ENCODE data around the gene ETS1. TPM values are rescaled to one million over a fixed set of nuclear protein-coding genes. Genes with fewer than 3 reads are reported as not detected.
A peak's percentile ranks its signal among the peaks of the same experiment; 100 is the strongest.

ETS1 gene, protein sequence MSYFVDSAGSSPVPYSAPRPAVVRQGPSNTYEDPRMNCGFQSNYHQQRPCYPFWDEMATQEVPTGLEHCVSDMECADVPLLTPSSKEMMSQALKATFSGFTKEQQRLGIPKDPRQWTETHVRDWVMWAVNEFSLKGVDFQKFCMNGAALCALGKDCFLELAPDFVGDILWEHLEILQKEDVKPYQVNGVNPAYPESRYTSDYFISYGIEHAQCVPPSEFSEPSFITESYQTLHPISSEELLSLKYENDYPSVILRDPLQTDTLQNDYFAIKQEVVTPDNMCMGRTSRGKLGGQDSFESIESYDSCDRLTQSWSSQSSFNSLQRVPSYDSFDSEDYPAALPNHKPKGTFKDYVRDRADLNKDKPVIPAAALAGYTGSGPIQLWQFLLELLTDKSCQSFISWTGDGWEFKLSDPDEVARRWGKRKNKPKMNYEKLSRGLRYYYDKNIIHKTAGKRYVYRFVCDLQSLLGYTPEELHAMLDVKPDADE
- 10 to 100 TPM; 52.7 to 68.5 TPM for total RNA-seq
- long read RNA-seq, full-length matches to known transcripts, result 2 of 8 reads
- long read RNA-seq, partial matches to known transcripts, result 0 of 8 reads
- long read RNA-seq, other reads (novel, unspliced or antisense), result 6 of 8 reads

GRCh38 chr11:128587415-128587814 lies at the start of gene ETS1:
ETS1 (minus strand) TSS chr11:128587558; CDS start chr11:128573130, 14,428 bp downstream.
- DNase-seq (no peak), ATAC-seq (peak; percentile 15 to 40)
- intact Hi-C loops (cut with DNase I), result no loop called here

DNA sequence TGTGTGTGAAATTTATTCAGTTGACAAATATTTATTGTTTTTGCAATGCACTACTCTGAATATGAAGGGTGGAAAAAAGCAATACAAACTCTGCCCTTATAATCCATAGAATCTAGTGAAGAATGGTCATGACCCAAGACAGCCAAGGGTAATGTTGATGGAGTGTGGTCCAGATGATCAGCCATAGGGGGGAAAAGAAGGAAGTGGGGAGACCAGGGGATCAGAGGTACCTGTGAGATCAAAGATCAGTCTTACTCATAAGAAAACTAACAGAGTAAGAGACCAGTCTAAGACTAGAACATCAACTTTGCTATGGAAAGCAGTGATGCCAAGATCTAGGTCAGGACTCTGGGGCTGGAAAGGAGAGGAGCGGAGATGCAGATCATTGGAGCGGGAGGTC lies 47.0 kb upstream of the ETS1 start:
- no peak for DNase-seq
- intact Hi-C loops (cut with DNase I), result loop anchor here (5.0 kb wide), 4 partner anchors 198 to 477 kb away; no protein-coding TSS in a partner anchor
- ATAC-seq, result no peak

- ATAC-seq (no peak), DNase-seq (no peak)
- intact Hi-C loops (cut with DNase I), result loop anchor here (5.0 kb wide), 4 partner anchors 199 to 476 kb away; no protein-coding TSS in a partner anchor
These were observed 46.1 kb upstream of the ETS1 start for GRCh38 chr11:128633384-128633965.

DNA sequence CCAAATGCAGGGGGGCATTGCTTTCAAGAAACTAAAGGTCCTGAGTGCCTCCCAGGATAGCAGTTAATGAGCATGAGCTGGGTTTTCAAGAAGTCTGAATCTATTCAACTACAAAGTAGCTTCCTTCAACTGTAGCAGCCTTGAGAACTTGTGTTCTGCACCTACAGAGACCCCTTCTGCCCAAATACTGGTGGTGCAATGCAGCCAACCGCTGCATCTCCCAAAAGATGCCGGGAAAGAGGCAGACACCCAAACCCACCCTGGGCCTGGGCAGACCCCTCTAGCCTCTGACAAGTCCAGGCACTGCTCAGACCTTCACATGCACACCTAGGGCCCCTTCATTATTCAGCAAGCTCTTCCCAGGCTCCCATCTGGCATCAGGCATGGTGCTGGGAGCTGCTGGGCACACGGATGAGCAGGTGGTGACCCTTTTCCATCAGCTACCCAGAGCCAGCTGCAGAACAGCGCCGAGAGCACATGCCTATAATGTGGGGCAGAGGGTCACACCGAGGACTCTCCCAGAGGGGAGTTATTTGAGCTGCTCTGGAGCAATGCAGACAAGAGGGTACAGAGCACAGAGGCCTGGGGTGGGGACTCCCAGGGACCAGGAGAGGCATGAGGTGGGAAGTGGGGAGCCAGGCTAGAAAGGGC lies 44.9 kb upstream of the ETS1 start:
- peak; percentile 41 to 45 for ATAC-seq
- no peak for DNase-seq
- intact Hi-C loops (cut with DNase I), result loop anchor here (5.0 kb wide), 4 partner anchors 200 to 475 kb away; no protein-coding TSS in a partner anchor

GRCh38 chr11:128630367-128631230 lies 43.2 kb upstream of the ETS1 start:
- DNase-seq, result peak; percentile 90
- intact Hi-C loops (cut with DNase I), result loop anchor here (1.0 to 5.0 kb wide), 6 partner anchors 202 to 473 kb away; no protein-coding TSS in a partner anchor
- ATAC-seq, result peak; percentile 90 to 92

DNA sequence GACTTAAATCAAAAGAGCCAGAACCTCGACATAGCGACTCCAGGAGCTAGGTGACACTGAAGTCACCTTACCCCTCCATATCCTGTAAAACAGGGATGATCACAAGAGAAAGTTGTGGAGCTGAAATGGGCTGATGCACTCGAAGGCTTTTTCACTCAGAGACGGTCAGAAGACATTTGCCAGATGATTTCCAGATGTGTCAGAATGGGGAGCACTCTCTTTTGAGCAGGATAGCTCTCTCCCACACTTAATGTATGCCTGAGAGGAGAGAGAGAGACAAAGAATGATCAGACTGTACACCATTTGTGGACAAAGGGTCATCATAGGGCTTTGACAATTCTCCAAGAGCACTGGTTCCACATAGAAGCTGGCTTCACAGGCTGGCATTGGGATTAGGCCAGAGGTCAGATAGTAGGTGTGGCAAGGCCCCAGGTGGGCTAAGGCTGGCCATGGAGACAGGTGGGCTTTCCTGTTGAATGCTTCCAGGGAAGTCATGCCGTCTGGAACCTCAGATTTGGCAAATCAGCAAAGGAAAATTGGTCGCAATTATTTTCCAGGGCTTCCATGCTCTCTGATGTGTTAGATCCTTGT lies 42.3 kb upstream of the ETS1 start:
- intact Hi-C loops (cut with DNase I), result loop anchor here (1.0 to 10.0 kb wide), 8 partner anchors 75 to 472 kb away; no protein-coding TSS in a partner anchor
- ATAC-seq, result no peak
- DNase-seq, result no peak

- intact Hi-C loops (cut with DNase I), result loop anchor here (10.0 kb wide), 2 partner anchors 74 to 104 kb away; no protein-coding TSS in a partner anchor
- DNase-seq, result no peak
- ATAC-seq, result no peak
These were observed 41.3 kb upstream of the ETS1 start for GRCh38 chr11:128628686-128629085.

GRCh38 chr11:128628325-128628673 lies 40.9 kb upstream of the ETS1 start:
- intact Hi-C loops (cut with DNase I), result loop anchor here (10.0 kb wide), 2 partner anchors 73 to 103 kb away; no protein-coding TSS in a partner anchor
- no peak for DNase-seq
- no peak for ATAC-seq

GRCh38 chr11:128627666-128628324 lies 40.4 kb upstream of the ETS1 start:
- ATAC-seq, result no peak
- intact Hi-C loops (cut with DNase I), result loop anchor here (10.0 kb wide), 2 partner anchors 73 to 103 kb away; no protein-coding TSS in a partner anchor
- no peak for DNase-seq

GRCh38 chr11:128626913-128627665 lies 39.7 kb upstream of the ETS1 start:
- intact Hi-C loops (cut with DNase I), result loop anchor here (10.0 kb wide), 2 partner anchors 72 to 102 kb away; no protein-coding TSS in a partner anchor
- DNase-seq, result no peak
- ATAC-seq, result no peak

DNA sequence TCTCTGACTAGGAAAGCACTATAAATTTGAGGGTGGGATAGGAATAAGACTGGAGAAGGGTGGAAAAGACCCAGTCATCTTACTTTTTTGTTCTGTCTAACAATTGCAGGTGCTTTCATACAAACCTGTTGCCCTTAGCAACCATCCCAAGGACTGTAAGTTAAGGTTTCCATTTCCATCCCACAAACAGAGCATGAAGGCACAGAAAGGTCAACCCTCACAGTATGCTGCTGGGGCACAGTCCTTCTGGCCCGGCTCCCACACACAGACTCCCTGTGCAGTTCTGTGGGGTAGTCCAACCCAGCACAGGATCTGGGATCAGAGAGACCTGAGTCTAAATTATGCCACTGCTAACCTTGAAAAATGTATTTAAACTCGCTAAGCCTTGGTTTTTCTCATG lies 38.4 kb upstream of the ETS1 start:
- intact Hi-C loops (cut with DNase I), result loop anchor here (10.0 kb wide), 2 partner anchors 71 to 101 kb away; no protein-coding TSS in a partner anchor
- ATAC-seq (no peak), DNase-seq (no peak)

- no peak for DNase-seq
- intact Hi-C loops (cut with DNase I), result loop anchor here (10.0 kb wide), 2 partner anchors 71 to 101 kb away; no protein-coding TSS in a partner anchor
- no peak for ATAC-seq
These were observed 38.0 kb upstream of the ETS1 start for GRCh38 chr11:128625326-128625725.

DNA sequence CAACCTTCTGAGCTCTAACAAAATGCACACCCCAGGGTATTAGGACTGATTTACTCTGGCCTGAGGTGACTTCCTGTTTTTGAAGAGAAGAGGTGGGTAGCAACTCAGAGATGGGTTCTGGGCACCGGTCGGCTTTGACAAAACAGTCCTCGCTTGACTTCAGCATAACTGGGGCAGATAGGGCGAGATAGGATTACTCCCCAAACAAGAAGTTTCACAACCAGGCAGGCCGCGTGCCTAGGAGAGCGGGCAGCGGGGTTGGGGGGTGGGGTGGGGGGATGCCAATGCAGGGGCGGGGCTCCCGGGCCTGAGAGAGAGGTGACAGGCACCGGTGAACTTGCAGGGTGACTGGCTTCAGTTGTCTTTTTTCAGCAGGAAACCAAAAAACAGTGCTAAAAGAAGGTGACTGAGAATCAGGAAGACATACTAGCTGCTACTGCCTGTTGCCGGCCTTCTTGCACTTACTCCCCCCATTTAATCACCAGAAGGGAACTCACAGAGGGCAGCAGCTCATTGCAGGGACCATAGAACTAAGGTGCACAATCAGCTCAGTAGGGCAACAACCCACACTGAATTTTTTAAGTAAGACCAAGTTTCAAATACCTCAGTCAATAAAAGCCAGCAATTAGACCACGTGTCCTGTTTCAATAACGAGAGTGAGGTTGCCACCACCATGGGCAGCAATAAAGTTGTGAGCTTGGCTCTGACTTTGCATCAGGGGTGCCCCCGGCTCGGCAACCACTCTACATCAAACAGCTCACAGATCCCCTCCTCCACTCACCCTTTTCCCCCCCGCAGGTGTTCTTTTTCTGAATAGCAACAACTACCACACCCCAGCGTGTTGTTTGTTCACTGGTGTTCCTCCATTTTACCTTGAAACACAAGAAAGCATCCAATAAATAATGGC lies 37.2 kb upstream of the ETS1 start:
- peak in 1 of 2 donors; percentile 54 for ATAC-seq

DNA sequence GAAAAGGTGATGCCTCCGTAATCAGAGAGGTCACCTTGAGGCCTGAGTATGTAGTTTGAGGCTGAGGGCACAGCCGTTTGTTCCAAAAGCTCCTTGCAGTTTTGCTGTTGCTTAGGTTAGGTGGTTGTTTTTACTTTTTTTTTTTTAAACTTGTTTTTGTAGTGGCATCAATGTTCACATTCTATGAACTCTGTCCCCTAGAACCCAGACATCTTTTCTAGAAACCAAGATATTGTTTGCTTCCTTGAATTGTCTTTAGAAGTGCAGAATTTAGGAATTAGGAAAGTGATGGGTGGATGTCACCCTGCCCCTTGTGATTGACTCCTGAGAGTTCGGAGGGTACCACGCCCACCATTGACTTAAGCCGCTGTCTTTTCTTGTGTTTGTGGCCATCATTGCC lies 35.7 kb upstream of the ETS1 start:
- no peak for ATAC-seq
- no peak for DNase-seq
- intact Hi-C loops (cut with DNase I), result loop anchor here (10.0 kb wide), 2 partner anchors 68 to 98 kb away; no protein-coding TSS in a partner anchor

More for the DNA sequence above, 37.2 kb upstream of the ETS1 start:
- intact Hi-C loops (cut with DNase I), result loop anchor here (10.0 kb wide), 2 partner anchors 70 to 100 kb away; no protein-coding TSS in a partner anchor
- DNase-seq, result no peak
